GM12878 (cell line): ENCODE results near the gene IRF2BP1. TPM values are rescaled to one million over a fixed set of nuclear protein-coding genes. Genes with fewer than 3 reads are reported as not detected.

Experiments
- ATAC-seq: fragments of 200-7000 bp; cut with Tn5 transposase; 3 replicates; pipeline ENCODE4 v1.9.1; 2020; ENCODE audit warnings: mild to moderate bottlenecking, moderate library complexity
- BruUV-seq: library from RNA; stranded (reverse); fragments of 400-500 nt; replicated peaks from 2 replicates; lab custom pipeline; 2021; lab: Mats Ljungman, UMichigan
- CTCF ChIA-PET: fragments of 300-600 bp; sonication (Branson Sonifier 250); formaldehyde crosslinking; extraction: SDS; loops from one replicate; lab custom pipeline; 2021; ENCODE audit warnings: inconsistent platforms; lab: Yijun Ruan, JAX
- POLR2A ChIA-PET: fragments of 350-600 bp; formaldehyde crosslinking; extraction: SDS; loops from one replicate; lab custom pipeline; 2021; ENCODE audit warnings: inconsistent platforms; lab: Charles Lee
- RAD21 ChIA-PET: fragments of 300-600 bp; sonication (Branson Sonifier 250); formaldehyde crosslinking; loops from one replicate; lab custom pipeline; 2023; ENCODE audit warnings: antibody characterized with exemption; ENCODE audit not compliant: unreplicated experiment; lab: Charles Lee
- SMC1A ChIA-PET: fragments of 300-600 bp; sonication (Branson Sonifier 250); formaldehyde crosslinking; loops from one replicate; lab custom pipeline; 2023; ENCODE audit not compliant: unreplicated experiment, uncharacterized antibody; lab: Charles Lee
- DNase-seq: peaks from one replicate; pipeline ENCODE4 v3.0.0-alpha.2; 2011; ENCODE audit warnings: low read depth, low spot score
- FAIRE-seq: peaks from 3 replicates; lab custom pipeline; 2011; peaks lifted over from hg19 to GRCh38; lab: Jason Lieb, UNC
- H2AFZ ChIP-seq: 2 replicates; pipeline ENCODE4 v1.6.0; 2011; ENCODE audit warnings: low read depth, low read length, control low read depth; ENCODE audit not compliant: control insufficient read depth
- H3K27ac ChIP-seq: 2 replicates; pipeline ENCODE4 v1.5.1; 2011; ENCODE audit warnings: control low read depth; ENCODE audit not compliant: control insufficient read depth, insufficient read depth
- H3K27me3 ChIP-seq, 2 experiments: replicated peaks in 1 of 2; 2 replicates each; pipeline versions ENCODE4 v1.6.0 to v1.6.1; 2011; ENCODE audit warnings: low read length in 1 of 2; ENCODE audit not compliant: control insufficient read depth in 2 of 2, insufficient read depth in 2 of 2
- H3K36me3 ChIP-seq, 2 experiments: 2 replicates each; pipeline ENCODE4 v1.5.1; 2011; ENCODE audit warnings: low read length in 1 of 2; ENCODE audit not compliant: control insufficient read depth in 2 of 2, insufficient read depth in 2 of 2
- H3K4me1 ChIP-seq: 2 replicates; pipeline ENCODE4 v1.6.1; 2011; ENCODE audit warnings: mild to moderate bottlenecking, low read length, moderate library complexity, mixed read lengths; ENCODE audit not compliant: control insufficient read depth, insufficient read depth
- H3K4me2 ChIP-seq: 2 replicates; pipeline ENCODE4 v1.6.0; 2011; ENCODE audit warnings: control low read depth; ENCODE audit not compliant: control insufficient read depth, insufficient read depth
- H3K4me3 ChIP-seq: fragments of 200-600 bp; sonication (generic); 2 replicates; pipeline ENCODE4 v1.5.1; 2016
- H3K79me2 ChIP-seq: 2 replicates; pipeline ENCODE4 v1.6.0; 2011; ENCODE audit warnings: low read length; ENCODE audit not compliant: control insufficient read depth, insufficient read depth
- H3K9ac ChIP-seq: 2 replicates; pipeline ENCODE4 v1.8.0; 2011; ENCODE audit warnings: low read length, control low read depth, mixed read lengths; ENCODE audit not compliant: control insufficient read depth, insufficient read depth
- H3K9me3 ChIP-seq: replicated peaks from 3 replicates; pipeline ENCODE4 v1.5.1; 2011; ENCODE audit warnings: mild to moderate bottlenecking, low read length; ENCODE audit not compliant: control insufficient read depth, insufficient read depth
- H4K20me1 ChIP-seq: 2 replicates; pipeline ENCODE4 v1.6.0; 2011; ENCODE audit not compliant: control insufficient read depth, insufficient read depth
- CHD1 ChIP-seq: IDR thresholded peaks from 2 replicates; pipeline ENCODE4 v1.6.1; 2012; ENCODE audit warnings: low read depth, low read length, improper control_type of control experiment
- CREB1 ChIP-seq: IDR thresholded peaks from 2 replicates; pipeline ENCODE4 v1.6.1; 2012; ENCODE audit warnings: low read depth, mild to moderate bottlenecking, inconsistent platforms
- ESRRA ChIP-seq: IDR thresholded peaks from 2 replicates; pipeline ENCODE4 v1.6.1; 2012; ENCODE audit warnings: mild to moderate bottlenecking, low read length, improper control_type of control experiment
- JUNB ChIP-seq: IDR thresholded peaks from 2 replicates; pipeline ENCODE4 v1.6.1; 2016; ENCODE audit warnings: antibody characterized with exemption, mild to moderate bottlenecking
- JUND ChIP-seq: IDR thresholded peaks from 2 replicates; pipeline ENCODE4 v1.6.1; 2012; ENCODE audit warnings: low read depth, mild to moderate bottlenecking, low read length, improper control_type of control experiment, moderate library complexity
- MEF2A ChIP-seq: IDR thresholded peaks from 2 replicates; pipeline ENCODE4 v1.6.1; 2011; ENCODE audit warnings: low read depth, mild to moderate bottlenecking, low read length, moderate library complexity; ENCODE audit not compliant: insufficient read depth
- MYB ChIP-seq: fragments of 150-350 bp; IDR thresholded peaks from 2 replicates; pipeline ENCODE4 v1.6.1; 2014; ENCODE audit warnings: mild to moderate bottlenecking, low read depth, low read length, borderline replicate concordance
- POLR2A ChIP-seq: IDR thresholded peaks from 2 replicates; pipeline ENCODE4 v1.6.1; 2011; ENCODE audit warnings: low read depth, mild to moderate bottlenecking, low read length
- POU2F2 ChIP-seq: IDR thresholded peaks from 3 replicates; pipeline ENCODE4 v1.6.1; 2011; ENCODE audit warnings: low read depth, mild to moderate bottlenecking, low read length, borderline replicate concordance
- RAD51 ChIP-seq: fragments of 450-650 bp; IDR thresholded peaks from 2 replicates; pipeline ENCODE4 v1.6.1; 2016; ENCODE audit warnings: moderate library complexity, mild to moderate bottlenecking, inconsistent platforms
- SIX5 ChIP-seq: IDR thresholded peaks from 2 replicates; pipeline ENCODE4 v1.6.1; 2011; ENCODE audit warnings: mild to moderate bottlenecking, low read depth, low read length, moderate library complexity; ENCODE audit not compliant: severe bottlenecking
- YY1 ChIP-seq: IDR thresholded peaks from 2 replicates; pipeline ENCODE4 v1.6.1; 2011; ENCODE audit warnings: low read depth, mild to moderate bottlenecking, low read length
- WGBS: methylation state at CpG from one replicate; pipeline ENCODE4 v1.1.6; 2016; ENCODE audit warnings: low lambda C conversion rate; ENCODE audit not compliant: insufficient replicate concordance, insufficient coverage; ENCODE audit errors: missing lambda C conversion rate; 5-methylcytosine and 5-hydroxymethylcytosine counted together
- in situ Hi-C: fragments of 300-500 bp; cut with MboI; formaldehyde crosslinking; loops from 9 replicates; pipeline ENCODE4 v1.14.3; 2018; ENCODE audit warnings: mixed read lengths
- intact Hi-C: fragments of 100-400 bp; cut with micrococcal nuclease; formaldehyde crosslinking; loops from one replicate; pipeline ENCODE4 v1.14.2; 2022; ENCODE audit not compliant: unreplicated experiment
- polyA plus RNA-seq, 11 experiments: library from polyadenylated mRNA; depleted of rRNA in 4 of 11; unstranded in 6 of 11; stranded (reverse) in 5 of 11; fragments of >200 nt; fragmentation: Nextera tagmentation in 4 of 11; fragmentation: Illumina TruSeq in 1 of 11; extraction: Ambion mirVana in 4 of 11; extraction: Trizol in 1 of 11; gene quantifications; 1 replicate in 1 of 11; 2 replicates in 10 of 11; pipeline versions ENCODE4 v1.2.1 to v1.2.3, GENCODE V29; 2011 to 2016; ENCODE audit warnings: inconsistent platforms in 2 of 11, missing spikeins in 2 of 11, low read depth in 1 of 11
- total RNA-seq, 4 experiments: library from RNA; depleted of rRNA in 3 of 4; stranded (reverse); fragments of >200 nt in 3 of 4; fragmentation: Illumina TruSeq in 1 of 4; extraction: Trizol in 1 of 4; gene quantifications; 2 replicates each; pipeline versions ENCODE4 v1.2.1 to v1.2.3, GENCODE V29; 2013 to 2021
- TF ChIP-seq, protein P1 (sequence below): fragments of 450-650 bp; IDR thresholded peaks from 2 replicates; pipeline ENCODE4 v1.6.1; 2016; ENCODE audit warnings: mild to moderate bottlenecking, moderate library complexity, borderline replicate concordance
- TF ChIP-seq, protein P2 (sequence below): IDR thresholded peaks from 2 replicates; pipeline ENCODE4 v1.6.1; 2012; ENCODE audit warnings: low read depth, low read length, improper control_type of control experiment
- TF ChIP-seq, protein P3 (sequence below): fragments of 450-650 bp; IDR thresholded peaks from 2 replicates; pipeline ENCODE4 v1.6.1; 2017; ENCODE audit warnings: mild to moderate bottlenecking, moderate library complexity

IRF2BP1 gene
- total and polyA plus RNA-seq, 10 of the 15 experiments (the other 5 are each of a cell fraction or from before 2014, with no cell fraction given): 0.31 to 24.4 (median 4.4) TPM

DNA sequence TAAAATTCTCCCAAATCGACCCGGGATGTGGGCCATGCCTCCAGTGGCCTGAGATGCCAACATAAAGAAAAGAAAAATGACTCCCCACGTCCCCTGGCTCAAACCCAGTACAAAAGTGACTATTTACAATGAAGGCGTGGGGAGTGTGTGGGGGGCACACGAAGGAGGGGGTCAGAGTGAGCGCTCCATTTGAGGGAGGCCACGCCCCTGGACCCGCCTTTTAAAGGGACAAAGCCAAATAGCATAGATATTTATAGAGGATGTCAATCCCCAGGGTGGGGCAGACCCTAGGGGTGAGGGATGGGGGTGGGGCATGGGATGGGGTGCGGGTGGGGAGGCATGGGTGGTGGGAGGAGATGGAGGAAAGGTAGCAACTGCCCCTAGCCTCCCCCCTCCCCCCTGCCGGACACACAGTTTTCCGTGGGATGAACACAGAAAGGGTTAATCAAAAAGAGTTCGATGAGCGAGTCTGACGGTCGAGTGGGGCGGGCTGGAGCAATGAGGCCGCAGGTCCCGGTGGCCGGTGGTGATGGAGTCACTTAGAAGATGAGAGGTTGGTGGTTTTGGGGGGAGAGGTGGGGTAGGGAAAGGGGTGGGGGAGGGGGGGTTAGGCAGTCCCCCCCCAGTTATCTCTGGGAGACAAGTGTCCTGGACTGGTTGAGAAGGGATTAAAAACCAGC, 48.8 kb upstream of the IRF2BP1 start:
- no peak overlapping the region for H3K4me3 ChIP-seq
- H3K36me3 ChIP-seq: no peaks in the 10 kb centered on the region
- ChIA-PET SMC1A (no interaction called here), CTCF (no interaction called here), POLR2A (no interaction called here), RAD21 (no interaction called here)
- H3K79me2 ChIP-seq: no peaks in the 10 kb centered on the region
- H3K4me1 ChIP-seq: no peaks in the 10 kb centered on the region
- no peak for ATAC-seq
- no peak overlapping the region for H3K4me2 ChIP-seq
- no peak overlapping the region for H3K9ac ChIP-seq
- no peaks in the 10 kb centered on the region for H3K27me3 ChIP-seq
- no peaks in the 10 kb centered on the region for H3K9me3 ChIP-seq
- FAIRE-seq: no peak
- in situ Hi-C loops (no loop called here), intact Hi-C loops (no loop called here)
- no peaks in the 10 kb centered on the region for H4K20me1 ChIP-seq
- no TSS peak for BruUV-seq
- 28% methylated on average over 14 of the region's 19 CpGs for WGBS
- no peak overlapping the region for H3K27ac ChIP-seq
- no peak overlapping the region for H2AFZ ChIP-seq
- no peak for DNase-seq
- TF ChIP-seq YY1: no peak
- TF ChIP-seq MYB: no peak
- no peak for TF ChIP-seq ESRRA
- no peak for TF ChIP-seq CHD1
- TF ChIP-seq RAD51: no peak
- no peak for TF ChIP-seq JUND
- TF ChIP-seq MEF2A: no peak
- TF ChIP-seq, protein P1, sequence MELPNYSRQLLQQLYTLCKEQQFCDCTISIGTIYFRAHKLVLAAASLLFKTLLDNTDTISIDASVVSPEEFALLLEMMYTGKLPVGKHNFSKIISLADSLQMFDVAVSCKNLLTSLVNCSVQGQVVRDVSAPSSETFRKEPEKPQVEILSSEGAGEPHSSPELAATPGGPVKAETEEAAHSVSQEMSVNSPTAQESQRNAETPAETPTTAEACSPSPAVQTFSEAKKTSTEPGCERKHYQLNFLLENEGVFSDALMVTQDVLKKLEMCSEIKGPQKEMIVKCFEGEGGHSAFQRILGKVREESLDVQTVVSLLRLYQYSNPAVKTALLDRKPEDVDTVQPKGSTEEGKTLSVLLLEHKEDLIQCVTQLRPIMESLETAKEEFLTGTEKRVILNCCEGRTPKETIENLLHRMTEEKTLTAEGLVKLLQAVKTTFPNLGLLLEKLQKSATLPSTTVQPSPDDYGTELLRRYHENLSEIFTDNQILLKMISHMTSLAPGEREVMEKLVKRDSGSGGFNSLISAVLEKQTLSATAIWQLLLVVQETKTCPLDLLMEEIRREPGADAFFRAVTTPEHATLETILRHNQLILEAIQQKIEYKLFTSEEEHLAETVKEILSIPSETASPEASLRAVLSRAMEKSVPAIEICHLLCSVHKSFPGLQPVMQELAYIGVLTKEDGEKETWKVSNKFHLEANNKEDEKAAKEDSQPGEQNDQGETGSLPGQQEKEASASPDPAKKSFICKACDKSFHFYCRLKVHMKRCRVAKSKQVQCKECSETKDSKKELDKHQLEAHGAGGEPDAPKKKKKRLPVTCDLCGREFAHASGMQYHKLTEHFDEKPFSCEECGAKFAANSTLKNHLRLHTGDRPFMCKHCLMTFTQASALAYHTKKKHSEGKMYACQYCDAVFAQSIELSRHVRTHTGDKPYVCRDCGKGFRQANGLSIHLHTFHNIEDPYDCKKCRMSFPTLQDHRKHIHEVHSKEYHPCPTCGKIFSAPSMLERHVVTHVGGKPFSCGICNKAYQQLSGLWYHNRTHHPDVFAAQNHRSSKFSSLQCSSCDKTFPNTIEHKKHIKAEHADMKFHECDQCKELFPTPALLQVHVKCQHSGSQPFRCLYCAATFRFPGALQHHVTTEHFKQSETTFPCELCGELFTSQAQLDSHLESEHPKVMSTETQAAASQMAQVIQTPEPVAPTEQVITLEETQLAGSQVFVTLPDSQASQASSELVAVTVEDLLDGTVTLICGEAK: no peak
- no peak for TF ChIP-seq POLR2A
- TF ChIP-seq SIX5: no peak
- TF ChIP-seq CREB1: no peak
- no peak for TF ChIP-seq JUNB
- no peak for TF ChIP-seq POU2F2
- TF ChIP-seq, protein P2, sequence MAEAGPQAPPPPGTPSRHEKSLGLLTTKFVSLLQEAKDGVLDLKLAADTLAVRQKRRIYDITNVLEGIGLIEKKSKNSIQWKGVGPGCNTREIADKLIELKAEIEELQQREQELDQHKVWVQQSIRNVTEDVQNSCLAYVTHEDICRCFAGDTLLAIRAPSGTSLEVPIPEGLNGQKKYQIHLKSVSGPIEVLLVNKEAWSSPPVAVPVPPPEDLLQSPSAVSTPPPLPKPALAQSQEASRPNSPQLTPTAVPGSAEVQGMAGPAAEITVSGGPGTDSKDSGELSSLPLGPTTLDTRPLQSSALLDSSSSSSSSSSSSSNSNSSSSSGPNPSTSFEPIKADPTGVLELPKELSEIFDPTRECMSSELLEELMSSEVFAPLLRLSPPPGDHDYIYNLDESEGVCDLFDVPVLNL: no peak
- TF ChIP-seq, protein P3, sequence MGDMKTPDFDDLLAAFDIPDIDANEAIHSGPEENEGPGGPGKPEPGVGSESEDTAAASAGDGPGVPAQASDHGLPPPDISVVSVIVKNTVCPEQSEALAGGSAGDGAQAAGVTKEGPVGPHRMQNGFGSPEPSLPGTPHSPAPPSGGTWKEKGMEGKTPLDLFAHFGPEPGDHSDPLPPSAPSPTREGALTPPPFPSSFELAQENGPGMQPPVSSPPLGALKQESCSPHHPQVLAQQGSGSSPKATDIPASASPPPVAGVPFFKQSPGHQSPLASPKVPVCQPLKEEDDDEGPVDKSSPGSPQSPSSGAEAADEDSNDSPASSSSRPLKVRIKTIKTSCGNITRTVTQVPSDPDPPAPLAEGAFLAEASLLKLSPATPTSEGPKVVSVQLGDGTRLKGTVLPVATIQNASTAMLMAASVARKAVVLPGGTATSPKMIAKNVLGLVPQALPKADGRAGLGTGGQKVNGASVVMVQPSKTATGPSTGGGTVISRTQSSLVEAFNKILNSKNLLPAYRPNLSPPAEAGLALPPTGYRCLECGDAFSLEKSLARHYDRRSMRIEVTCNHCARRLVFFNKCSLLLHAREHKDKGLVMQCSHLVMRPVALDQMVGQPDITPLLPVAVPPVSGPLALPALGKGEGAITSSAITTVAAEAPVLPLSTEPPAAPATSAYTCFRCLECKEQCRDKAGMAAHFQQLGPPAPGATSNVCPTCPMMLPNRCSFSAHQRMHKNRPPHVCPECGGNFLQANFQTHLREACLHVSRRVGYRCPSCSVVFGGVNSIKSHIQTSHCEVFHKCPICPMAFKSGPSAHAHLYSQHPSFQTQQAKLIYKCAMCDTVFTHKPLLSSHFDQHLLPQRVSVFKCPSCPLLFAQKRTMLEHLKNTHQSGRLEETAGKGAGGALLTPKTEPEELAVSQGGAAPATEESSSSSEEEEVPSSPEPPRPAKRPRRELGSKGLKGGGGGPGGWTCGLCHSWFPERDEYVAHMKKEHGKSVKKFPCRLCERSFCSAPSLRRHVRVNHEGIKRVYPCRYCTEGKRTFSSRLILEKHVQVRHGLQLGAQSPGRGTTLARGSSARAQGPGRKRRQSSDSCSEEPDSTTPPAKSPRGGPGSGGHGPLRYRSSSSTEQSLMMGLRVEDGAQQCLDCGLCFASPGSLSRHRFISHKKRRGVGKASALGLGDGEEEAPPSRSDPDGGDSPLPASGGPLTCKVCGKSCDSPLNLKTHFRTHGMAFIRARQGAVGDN: no peak
